ENCODE measurements around the gene HLA-DPB1.
A peak's percentile ranks its signal among the peaks of the same experiment; 100 is the strongest.

Gene HLA-DPB1
- total RNA-seq = 9.6 to 140 (median 60.7) reads per million in 9 experiments

DNA sequence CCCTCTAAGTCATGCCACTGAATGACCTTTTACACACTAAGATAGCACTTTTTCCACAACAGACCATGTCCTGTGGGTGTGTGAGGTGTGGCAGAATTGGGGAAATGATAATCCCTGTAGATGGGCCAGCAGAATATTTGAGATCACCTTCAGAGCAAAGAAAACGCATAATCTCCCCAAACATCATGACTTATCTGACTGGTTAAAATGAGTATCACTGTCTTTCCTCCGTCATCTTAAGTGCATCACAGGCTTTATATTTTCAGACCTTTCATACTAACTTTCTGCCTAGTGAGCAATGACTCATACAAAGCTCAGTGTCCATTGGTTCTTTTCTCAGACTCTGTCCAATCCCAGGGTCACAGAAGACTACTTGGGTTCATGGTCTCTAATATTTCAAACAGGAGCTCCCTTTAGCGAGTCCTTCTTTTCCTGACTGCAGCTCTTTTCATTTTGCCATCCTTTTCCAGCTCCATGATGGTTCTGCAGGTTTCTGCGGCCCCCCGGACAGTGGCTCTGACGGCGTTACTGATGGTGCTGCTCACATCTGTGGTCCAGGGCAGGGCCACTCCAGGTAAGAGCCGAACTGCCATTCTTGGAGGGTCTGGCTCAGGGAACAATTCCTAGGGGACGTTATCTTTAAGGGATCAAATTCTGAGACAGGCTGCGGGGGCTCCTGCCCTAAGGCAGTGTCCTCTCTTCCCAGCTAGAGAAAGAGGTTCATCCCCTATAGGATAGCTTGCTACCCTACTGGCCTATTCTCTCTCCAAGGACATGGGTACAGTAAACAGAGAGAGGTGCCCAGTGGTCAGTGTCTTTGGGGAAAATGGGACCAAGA, at the start of gene HLA-DPB1:
Gene HLA-DPB1, plus strand, starts transcription at position 423 of the 838 bp plus-strand sequence. Its CDS starts 52 bp downstream, at position 475.
- H3K9me3 Mint-ChIP-seq = no peaks in the 10 kb centered on the region
- peak within 1 kb of the TSS; percentile 85 to 92 for H3K4me3 Mint-ChIP-seq
- H3K27me3 Mint-ChIP-seq = no peaks in the 10 kb centered on the region
- ATAC-seq (replicated peaks) (peak; percentile 89), DNase-seq (peak; percentile 48 to 57 (median 51))
- peaks cover 61 to 69% of the 10 kb centered on the region in 2 donors for H3K4me1 Mint-ChIP-seq (ENCODE audit: low read depth in 2 of 2)
- H3K36me3 Mint-ChIP-seq (ENCODE audit: insufficient read depth) = peaks cover 14% of the 10 kb centered on the region
- H3K27ac Mint-ChIP-seq = peak within 1 kb of the TSS; percentile 94 to 95

DNA sequence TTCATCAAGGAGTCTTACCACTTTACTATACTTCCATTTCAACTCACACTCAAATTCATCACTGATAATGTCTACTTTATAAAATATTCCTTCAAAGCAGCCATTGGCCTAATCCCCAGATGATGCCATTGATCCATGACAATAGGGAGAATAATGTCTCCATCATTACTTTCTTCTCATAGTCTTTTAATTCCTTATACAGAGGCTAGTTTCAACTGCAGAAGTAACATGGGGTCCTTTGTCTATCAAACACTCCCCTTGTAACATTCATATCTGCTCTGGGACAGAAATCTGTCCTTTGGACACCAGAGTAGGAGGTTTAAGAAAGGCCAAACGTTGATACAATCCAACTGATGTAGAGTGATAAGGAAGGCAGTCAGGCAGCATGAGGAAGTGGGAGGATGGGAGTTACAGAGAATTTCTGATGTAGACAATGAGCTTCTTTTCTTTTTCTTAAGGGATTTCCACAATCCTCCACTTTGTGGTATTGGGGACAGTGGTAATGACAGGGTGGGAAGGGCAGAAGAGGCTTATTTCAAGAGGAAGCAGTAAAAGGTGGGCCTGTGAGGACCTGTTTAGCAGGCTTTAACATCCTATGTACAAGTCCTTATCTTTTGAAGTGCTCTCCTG, 47.5 kb upstream of the HLA-DPB1 start:
- ATAC-seq (replicated peaks) (no peak), DNase-seq (no peak)
- Mint-ChIP-seq H3K9me3 (no peaks in the 10 kb centered on the region), H3K27me3 (no peaks in the 10 kb centered on the region), H3K4me3 (no peak overlapping the region), H3K27ac (peak overlapping the region; percentile 16 to 87), H3K36me3 (ENCODE audit: insufficient read depth) (peaks cover 3% of the 10 kb centered on the region), H3K4me1 (ENCODE audit: low read depth in 2 of 2) (peaks cover 5 to 15% of the 10 kb centered on the region in 2 donors)

DNA sequence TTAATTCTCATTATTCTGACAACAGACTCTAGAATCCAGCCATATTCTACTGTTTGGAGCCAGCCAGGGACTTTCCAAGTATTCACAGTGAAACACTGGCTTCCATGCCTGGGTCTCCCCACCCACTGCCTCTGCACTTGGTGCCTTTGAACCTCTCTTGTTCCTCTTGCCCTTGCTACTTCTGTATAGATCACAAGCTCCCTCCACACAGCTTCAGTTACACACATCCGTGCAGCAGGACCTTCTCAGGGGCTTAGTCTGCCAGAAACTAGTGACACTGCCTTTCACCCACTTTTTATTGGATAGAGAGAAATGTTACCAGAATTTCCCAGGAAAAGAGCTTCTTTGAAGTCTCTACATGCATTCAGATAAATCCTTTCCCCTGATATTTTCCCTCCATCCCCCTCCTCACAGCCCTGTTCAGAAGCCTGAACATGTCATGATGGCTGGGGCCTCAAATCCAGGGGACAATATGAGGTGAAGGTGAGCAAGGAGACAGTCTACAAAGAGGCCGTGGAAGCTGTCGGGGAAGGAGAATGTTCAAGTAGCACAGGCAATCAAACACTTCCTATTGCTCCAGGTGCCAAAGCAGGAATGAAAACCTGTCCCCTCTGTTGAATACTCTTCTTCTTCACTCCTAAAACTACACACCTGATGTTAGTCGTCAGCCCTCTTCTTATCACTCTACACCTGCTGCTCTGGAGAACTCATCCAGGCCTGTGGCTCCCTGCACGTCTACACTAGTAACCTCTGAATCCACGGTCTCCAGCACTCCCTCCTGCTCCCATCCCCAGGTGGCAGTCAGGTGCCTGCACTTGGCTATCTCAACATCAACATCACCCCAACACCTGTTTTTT, 46.2 kb upstream of the HLA-DPB1 start:
- H3K27ac Mint-ChIP-seq = peak overlapping the region; percentile 87 to 89
- H3K4me3 Mint-ChIP-seq = peak overlapping the region in 1 of 2 donors; percentile 39
- peaks cover 5 to 15% of the 10 kb centered on the region in 2 donors for H3K4me1 Mint-ChIP-seq (ENCODE audit: low read depth in 2 of 2)
- peaks cover 0 to 3% of the 10 kb centered on the region in 2 donors for H3K27me3 Mint-ChIP-seq
- ATAC-seq (replicated peaks) (peak; percentile 89), DNase-seq (peak in 2 of 3 experiments; percentile 32 to 33)
- H3K9me3 Mint-ChIP-seq = no peaks in the 10 kb centered on the region
- peaks cover 3% of the 10 kb centered on the region for H3K36me3 Mint-ChIP-seq (ENCODE audit: insufficient read depth)

DNA sequence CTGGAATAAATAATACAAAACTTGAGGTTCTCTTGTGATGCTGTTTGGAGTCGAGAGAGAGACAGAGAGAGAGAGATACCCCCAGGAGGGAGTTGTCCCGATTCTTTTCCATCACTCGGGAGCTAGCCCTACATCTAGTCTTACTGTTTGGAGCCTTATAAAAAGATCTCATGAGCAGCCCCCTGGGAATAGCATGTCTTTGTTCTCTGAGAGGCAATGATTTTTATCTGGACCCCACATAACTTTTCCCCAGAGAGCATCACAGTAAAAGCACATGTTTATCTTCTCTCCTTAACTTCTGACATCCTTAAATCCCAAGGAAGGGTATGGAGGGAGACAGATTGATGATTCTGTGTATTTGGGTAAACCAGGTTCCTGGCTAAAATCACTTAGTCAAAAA, 45.5 kb upstream of the HLA-DPB1 start:
- no peak overlapping the region for H3K4me3 Mint-ChIP-seq

DNA sequence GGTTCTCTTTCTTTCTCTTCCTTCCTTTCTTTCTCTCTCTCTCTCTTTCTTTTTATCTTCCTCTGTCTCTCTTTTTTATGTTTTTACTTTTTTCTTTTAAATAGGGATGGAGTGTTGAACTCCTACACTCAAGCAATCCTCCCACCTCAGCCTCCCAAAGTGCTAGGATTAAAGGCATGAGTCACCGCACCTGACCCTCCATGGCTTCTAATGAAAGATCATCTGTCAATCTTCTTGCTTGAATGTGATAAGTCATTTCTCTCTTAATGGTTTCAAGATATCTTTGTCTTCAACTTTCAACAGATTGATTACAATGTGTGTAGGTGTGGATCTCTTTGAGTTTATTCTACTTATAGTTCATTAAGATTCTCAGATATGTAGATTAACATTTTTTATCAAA, 41.2 kb upstream of the HLA-DPB1 start:
- no peak for DNase-seq
- Mint-ChIP-seq H3K4me3 (no peak overlapping the region), H3K4me1 (ENCODE audit: low read depth in 2 of 2) (peaks cover 0 to 4% of the 10 kb centered on the region in 2 donors), H3K9me3 (peaks cover 0 to 2% of the 10 kb centered on the region in 2 donors), H3K27me3 (peaks cover 0 to 10% of the 10 kb centered on the region in 2 donors), H3K36me3 (ENCODE audit: insufficient read depth) (no peaks in the 10 kb centered on the region), H3K27ac (no peak overlapping the region)
- no peak for ATAC-seq (replicated peaks)

More for the DNA sequence above, 45.5 kb upstream of the HLA-DPB1 start:
- H3K36me3 Mint-ChIP-seq (ENCODE audit: insufficient read depth) = peaks cover 3% of the 10 kb centered on the region
- peaks cover 0 to 2% of the 10 kb centered on the region in 2 donors for H3K9me3 Mint-ChIP-seq
- H3K27ac Mint-ChIP-seq = peak overlapping the region in 1 of 2 donors; percentile 87
- H3K27me3 Mint-ChIP-seq = peaks cover 0 to 10% of the 10 kb centered on the region in 2 donors
- ATAC-seq (replicated peaks) (no peak), DNase-seq (no peak)
- peaks cover 5 to 15% of the 10 kb centered on the region in 2 donors for H3K4me1 Mint-ChIP-seq (ENCODE audit: low read depth in 2 of 2)

DNA sequence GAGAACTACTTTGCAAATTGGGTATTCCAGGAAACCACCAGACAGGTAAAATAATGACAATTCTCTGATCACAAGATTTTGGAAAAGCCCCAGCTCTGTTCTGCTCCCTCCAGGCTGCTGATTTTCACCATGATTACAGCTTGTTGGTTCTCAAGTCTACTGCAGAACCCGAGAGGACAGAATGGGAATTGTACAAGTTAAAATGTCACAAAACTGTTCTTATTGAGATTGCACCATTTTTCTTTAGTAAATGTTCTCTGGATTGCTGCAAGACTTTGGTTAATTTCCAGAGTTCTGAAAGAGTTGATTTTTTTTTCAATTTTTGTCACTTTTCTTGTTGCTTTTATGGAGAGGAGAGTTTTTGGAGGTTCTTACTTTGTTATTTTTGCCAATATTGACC, 39.3 kb upstream of the HLA-DPB1 start:
- Mint-ChIP-seq H3K27me3 (peaks cover 0 to 10% of the 10 kb centered on the region in 2 donors), H3K9me3 (peaks cover 0 to 2% of the 10 kb centered on the region in 2 donors), H3K4me3 (no peak overlapping the region), H3K36me3 (ENCODE audit: insufficient read depth) (no peaks in the 10 kb centered on the region), H3K27ac (no peak overlapping the region), H3K4me1 (ENCODE audit: low read depth in 2 of 2) (no peaks in the 10 kb centered on the region)
- no peak for DNase-seq
- ATAC-seq (replicated peaks) = no peak

DNA sequence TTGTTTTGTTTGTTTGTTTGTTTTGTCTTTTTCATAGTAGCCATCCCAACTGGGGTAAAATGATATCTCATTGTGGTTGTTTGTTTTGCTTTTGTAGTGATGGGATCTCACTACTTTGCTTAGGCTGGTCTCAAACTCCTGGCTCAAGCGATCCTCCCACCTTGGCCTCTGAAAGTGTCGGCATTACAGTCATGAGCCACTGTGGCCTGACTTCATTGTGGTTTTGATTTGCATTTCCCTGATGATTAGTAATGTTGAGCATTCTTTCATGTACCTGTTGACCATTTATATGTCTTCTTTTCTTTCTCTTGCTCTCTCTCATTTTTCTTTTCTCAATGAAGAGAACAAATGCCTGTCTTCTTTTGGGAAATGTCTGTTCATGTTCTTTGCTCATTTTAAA, 35.6 kb upstream of the HLA-DPB1 start:
- no peak overlapping the region for H3K4me3 Mint-ChIP-seq
- H3K36me3 Mint-ChIP-seq (ENCODE audit: insufficient read depth) = no peaks in the 10 kb centered on the region
- ATAC-seq (replicated peaks) (no peak), DNase-seq (no peak)
- no peaks in the 10 kb centered on the region for H3K9me3 Mint-ChIP-seq
- H3K4me1 Mint-ChIP-seq (ENCODE audit: low read depth in 2 of 2) = no peaks in the 10 kb centered on the region
- H3K27ac Mint-ChIP-seq = no peak overlapping the region
- peaks cover 9 to 18% of the 10 kb centered on the region in 2 donors for H3K27me3 Mint-ChIP-seq

DNA sequence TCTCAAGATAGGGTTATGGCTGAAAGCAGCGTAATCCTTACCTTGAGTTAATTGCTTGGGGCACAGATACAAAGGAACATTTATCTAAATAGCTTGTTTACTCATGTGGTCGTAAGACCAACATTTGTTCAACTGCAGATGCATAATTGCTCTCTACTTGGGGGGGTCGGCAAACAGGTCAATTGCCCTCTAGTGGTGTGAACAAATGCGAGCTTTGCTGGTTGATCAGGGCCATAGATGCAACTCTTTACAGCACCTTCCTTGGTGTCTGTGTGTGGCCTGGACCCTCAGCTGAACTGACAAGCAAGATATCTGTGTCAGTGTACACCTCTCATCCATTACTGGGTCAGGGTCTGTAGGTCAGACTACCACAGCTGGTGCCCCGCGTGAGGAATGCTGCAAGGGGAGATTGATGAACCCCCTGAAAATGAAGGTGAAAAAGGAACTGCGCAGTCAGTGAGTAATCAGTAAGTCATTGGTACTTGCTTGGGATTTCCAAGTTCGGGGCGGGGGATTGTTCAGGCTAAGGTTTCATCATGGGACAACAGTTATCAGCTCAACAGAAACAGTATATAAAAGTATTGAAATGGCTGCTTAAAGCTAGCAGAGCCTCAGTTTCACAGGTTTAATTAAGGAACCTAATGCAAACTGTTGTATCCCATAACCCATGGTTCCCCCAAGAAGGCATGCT, 26.3 kb upstream of the HLA-DPB1 start:
- Mint-ChIP-seq H3K27me3 (peaks cover 48 to 86% of the 10 kb centered on the region in 2 donors), H3K27ac (no peak overlapping the region), H3K4me1 (ENCODE audit: low read depth in 2 of 2) (no peaks in the 10 kb centered on the region), H3K4me3 (no peak overlapping the region), H3K36me3 (ENCODE audit: insufficient read depth) (no peaks in the 10 kb centered on the region), H3K9me3 (no peaks in the 10 kb centered on the region)
- ATAC-seq (replicated peaks) = no peak
- no peak for DNase-seq

DNA sequence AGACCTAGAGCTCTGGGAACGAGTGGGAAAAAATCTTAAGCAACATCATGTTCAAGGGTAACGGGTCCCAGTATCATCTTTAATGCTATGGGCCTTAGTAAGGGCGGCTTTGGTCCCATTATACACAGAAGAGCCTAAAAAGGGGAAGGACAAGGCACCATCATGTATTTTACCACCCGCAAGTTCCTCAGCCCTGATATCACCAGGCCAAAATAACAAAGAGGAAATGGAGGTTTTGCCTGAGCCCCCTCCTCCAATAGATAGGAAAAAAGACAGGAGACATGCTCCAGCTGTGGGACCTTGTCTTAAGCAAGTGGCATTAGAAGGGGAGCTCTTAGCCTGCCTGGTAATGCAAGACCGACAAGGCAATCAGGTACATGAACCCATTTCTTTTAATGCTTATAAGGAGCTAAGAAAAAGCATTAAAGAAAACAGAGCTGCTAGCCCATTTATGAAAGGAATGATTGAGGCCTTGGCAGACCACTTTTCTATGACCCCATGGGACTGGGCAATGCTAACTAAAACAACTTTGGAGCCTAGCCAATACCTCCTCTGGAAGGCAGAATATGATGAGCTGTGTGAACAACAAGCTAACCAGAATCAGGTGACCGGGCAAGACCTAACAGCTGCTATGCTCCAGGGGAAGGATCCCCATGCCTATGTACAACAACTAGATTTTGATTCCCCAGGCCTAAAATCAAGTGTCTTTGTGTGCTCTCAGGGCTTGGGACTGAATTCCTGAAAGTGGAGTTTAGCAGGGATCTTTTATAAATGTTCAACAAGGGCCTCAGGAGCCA, 25.6 kb upstream of the HLA-DPB1 start:
- ATAC-seq (replicated peaks) (no peak), DNase-seq (no peak)
- H3K36me3 Mint-ChIP-seq (ENCODE audit: insufficient read depth) = no peaks in the 10 kb centered on the region
- no peaks in the 10 kb centered on the region for H3K9me3 Mint-ChIP-seq
- peaks cover 48 to 78% of the 10 kb centered on the region in 2 donors for H3K27me3 Mint-ChIP-seq
- no peaks in the 10 kb centered on the region for H3K4me1 Mint-ChIP-seq (ENCODE audit: low read depth in 2 of 2)
- H3K27ac Mint-ChIP-seq = no peak overlapping the region
- H3K4me3 Mint-ChIP-seq = no peak overlapping the region

DNA sequence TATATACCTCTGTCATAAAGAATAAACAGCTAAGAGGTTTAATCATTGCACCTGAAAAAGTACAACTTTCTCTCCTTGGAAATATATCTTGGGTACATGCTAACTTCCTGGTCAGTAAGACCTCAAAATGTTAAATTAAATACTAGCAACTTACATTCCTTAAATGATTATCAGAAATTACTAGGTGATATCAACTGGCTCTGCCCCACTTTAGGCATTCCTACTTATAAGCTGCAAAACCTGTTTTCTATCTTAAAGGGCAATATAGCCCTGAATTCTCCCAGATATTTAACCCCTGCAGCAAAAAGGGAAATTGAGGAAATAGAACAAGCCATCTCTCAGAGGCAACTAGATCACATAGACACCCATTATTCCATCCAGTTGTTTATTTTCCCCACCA, 23.2 kb upstream of the HLA-DPB1 start:
- ATAC-seq (replicated peaks) = no peak
- H3K4me3 Mint-ChIP-seq = no peak overlapping the region
- DNase-seq = no peak
- no peaks in the 10 kb centered on the region for H3K9me3 Mint-ChIP-seq
- no peak overlapping the region for H3K27ac Mint-ChIP-seq
- peaks cover 8% of the 10 kb centered on the region in 2 donors for H3K4me1 Mint-ChIP-seq (ENCODE audit: low read depth in 2 of 2)
- peaks cover 35 to 54% of the 10 kb centered on the region in 2 donors for H3K27me3 Mint-ChIP-seq
- H3K36me3 Mint-ChIP-seq (ENCODE audit: insufficient read depth) = no peaks in the 10 kb centered on the region

DNA sequence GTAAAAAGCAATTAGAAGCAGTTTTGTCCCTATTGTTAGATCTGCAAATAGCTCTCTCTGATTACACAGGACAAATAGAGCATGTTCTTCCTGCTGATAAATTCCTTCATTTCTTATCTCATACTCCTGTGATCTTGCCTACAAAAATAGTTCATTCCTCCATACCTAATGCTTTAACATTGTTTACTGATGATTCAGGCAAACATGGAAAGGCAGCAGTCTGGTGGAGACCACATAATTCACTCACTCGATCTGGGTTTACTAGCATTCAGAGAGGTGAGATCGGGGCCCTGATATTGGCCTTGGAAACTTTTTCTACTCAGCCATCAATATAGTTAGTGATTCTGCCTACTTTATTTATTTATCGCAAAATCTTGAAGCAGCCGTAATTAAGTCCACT, 22.6 kb upstream of the HLA-DPB1 start:
- no peak overlapping the region for H3K27ac Mint-ChIP-seq
- peaks cover 8 to 9% of the 10 kb centered on the region in 2 donors for H3K4me1 Mint-ChIP-seq (ENCODE audit: low read depth in 2 of 2)
- ATAC-seq (replicated peaks) (no peak), DNase-seq (no peak)
- H3K4me3 Mint-ChIP-seq = no peak overlapping the region
- no peaks in the 10 kb centered on the region for H3K9me3 Mint-ChIP-seq
- H3K27me3 Mint-ChIP-seq = peaks cover 30 to 48% of the 10 kb centered on the region in 2 donors
- no peaks in the 10 kb centered on the region for H3K36me3 Mint-ChIP-seq (ENCODE audit: insufficient read depth)

All from effector memory CD8-positive, alpha-beta T cell (primary cell).